Lung microvascular endothelial cell (primary cell): Measurements from ENCODE around the gene WDR62. TPM values are rescaled to one million over a fixed set of nuclear protein-coding genes. Genes with fewer than 3 reads are reported as not detected.

Experiments used
- DNase-seq, 2 donors: peaks; one replicate each; pipeline versions ENCODE4 v3.0.0 to v3.0.0-alpha.2; 2010; ENCODE audit warnings: low read depth in 2 of 2
- total RNA-seq: library from RNA; depleted of rRNA; stranded (reverse); fragments of >200 nt; gene quantifications from 2 replicates; pipeline ENCODE4 v1.2.1, GENCODE V29; 2014

WDR62 gene
- total RNA-seq, 1 donor from 2014 or later, result 1.2 TPM

DNA sequence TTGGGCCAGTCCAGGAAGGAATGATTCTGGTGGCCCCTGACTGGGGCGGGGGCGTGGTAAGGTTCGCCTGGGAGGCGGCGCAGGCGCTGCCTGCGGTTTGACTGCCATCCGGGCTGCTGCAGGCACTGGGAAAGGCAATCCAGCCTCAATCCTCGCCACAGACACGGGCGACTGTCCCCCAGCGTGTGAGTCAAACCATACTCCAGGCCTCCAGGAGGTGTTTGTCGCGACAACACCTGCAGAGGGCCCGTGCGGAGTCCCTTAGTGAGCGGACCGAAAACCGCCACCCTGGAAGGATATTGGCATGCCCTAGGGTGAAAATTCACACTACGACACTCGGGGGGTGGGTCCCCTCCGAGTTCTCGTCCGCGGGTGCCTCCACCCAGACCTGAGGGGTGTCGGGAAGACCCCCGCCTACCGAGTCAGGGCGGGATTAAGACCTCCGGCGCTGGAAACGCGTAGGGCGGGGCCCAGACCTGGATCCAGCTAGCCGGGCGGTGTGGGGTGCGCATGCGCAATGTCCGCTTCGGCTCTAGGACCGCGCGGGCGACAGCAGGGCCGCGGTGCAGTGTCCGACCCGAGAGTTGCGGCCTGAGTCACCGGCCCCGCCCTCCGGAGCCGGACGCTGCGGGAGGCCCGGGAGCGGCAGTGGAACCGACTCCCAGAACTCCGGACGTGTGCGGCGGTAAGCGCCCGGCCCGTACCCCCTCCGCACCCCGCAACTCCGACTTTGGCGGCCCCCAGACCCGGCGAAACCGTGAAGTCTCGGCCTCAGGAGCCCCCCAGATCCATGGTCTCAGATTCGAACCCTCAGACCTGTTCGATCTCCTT lies 85.0 kb downstream of the WDR62 start, which contains the start of gene CAPNS1:
Gene CAPNS1 (plus strand): TSS at position 594 of the 831 bp plus-strand sequence. CDS start 946 bp downstream, outside the sequence.
- peak; percentile 96 to 98 for DNase-seq

DNA sequence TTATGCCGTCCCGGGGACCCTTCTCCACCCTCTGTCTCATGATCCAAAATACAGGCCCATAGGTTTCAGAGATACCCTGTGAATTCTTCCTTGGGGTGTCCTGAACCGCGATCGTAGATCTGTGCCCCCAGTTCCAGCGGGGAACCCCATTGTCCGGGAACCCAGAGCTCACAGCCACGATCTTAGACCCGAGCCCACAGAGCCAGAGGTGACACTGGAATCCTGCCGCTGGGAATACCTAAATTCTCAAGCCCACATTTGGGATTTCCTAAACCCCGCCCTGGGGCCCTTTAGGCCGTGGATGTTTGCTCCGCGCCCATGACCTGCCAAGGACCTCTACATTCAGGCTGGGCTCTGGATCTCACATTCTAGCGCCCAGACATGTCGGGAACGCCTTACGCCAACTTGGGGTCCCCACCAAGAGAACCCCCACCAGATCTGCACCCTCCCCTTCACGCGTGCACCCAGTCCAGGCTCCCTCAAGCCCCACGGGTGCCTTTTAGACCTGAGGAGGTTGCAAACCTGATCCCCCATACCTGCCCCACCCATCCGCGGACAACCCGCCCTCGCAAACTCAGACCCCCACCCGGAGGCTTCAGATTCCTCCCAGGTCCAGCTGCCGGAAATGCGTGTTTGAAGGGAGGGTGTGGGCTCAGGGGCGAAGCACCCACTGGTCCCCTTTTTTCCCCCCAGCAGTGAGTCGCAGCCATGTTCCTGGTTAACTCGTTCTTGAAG lies 85.8 kb downstream of the WDR62 start:
- peak; percentile 35 to 73 for DNase-seq

DNA sequence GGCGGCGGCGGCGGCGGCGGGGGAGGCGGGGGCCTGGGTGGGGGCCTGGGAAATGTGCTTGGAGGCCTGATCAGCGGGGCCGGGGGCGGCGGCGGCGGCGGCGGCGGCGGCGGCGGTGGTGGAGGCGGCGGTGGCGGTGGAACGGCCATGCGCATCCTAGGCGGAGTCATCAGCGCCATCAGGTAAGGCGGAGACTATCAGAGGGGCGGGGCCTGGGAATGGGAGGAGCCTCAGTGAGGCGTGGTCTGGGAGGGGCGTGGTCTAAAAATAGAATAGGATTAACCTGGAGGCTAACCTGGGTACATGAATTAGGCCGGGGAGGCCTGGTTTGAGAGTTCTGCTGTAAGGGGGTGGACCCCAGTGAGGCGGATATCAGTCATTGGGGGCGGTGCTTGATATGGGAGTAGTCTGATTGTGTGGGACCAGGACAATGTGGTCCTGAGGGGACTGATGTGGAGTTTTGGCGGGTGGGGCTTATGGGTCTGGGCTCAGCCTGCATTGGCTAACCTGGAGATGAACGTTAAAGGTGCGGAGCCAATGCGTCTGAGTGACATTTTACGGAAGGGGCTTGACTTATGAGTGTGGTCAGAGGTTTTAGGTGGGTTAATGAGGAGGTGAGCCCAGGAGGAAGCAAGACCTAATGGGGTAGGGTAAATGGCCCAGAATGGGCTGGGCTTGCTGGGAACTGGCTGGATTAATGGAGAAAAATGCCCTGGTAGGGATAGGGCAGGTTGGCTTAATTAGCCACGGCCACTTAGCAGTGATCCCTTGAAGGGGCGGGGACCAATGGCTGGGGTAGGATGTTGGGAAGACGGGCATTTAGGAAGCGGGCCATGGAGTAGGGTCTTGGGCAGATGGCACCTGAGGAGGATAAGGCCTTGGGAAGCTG lies 86.6 kb downstream of the WDR62 start:
- peak; percentile 87 to 92 for DNase-seq

DNA sequence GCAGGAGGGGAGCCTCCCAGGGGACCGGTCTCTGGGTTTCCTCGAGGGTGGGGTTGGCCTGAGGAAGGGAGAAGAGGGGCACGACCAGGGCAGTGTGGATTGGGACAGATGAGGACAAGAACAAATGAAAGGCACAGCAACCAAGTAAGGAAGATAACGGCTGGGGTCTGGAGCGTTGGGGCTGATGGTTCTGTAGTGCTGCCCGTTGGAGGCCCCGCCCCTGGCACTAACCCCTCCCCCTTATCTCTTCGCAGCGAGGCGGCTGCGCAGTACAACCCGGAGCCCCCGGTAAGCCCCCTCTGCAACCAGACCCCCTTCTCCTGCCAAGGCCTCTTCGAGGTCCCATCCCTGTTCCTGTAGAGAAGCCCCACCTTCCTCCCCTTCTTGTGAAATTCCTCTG lies 87.3 kb downstream of the WDR62 start:
- no peak for DNase-seq

GRCh38 chr19:36142496-36142895 lies 87.8 kb downstream of the WDR62 start:
- DNase-seq, result no peak

- DNase-seq, result no peak
Measured at GRCh38 chr19:36144624-36145023, 89.9 kb downstream of the WDR62 start.

DNA sequence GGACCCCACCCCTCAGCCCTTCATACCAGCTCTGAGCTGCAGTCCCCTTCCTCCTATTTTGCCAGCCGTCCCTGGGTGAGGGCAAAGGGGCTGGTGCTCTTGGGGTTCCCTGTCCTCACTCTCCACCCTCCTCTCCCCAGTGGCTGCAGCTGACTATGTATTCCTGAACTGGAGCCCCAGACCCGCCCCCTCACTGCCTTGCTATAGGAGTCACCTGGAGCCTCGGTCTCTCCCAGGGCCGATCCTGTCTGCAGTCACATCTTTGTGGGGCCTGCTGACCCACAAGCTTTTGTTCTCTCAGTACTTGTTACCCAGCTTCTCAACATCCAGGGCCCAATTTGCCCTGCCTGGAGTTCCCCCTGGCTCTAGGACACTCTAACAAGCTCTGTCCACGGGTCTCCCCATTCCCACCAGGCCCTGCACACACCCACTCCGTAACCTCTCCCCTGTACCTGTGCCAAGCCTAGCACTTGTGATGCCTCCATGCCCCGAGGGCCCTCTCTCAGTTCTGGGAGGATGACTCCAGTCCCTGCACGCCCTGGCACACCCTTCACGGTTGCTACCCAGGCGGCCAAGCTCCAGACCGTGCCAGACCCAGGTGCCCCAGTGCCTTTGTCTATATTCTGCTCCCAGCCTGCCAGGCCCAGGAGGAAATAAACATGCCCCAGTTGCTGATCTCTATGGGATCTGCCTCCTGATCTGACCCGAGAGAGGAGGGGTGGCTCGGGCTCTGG lies 95.1 kb downstream of the WDR62 start:
- DNase-seq, result no peak

GRCh38 chr19:36150586-36150985 lies 95.9 kb downstream of the WDR62 start:
- no peak for DNase-seq

DNA sequence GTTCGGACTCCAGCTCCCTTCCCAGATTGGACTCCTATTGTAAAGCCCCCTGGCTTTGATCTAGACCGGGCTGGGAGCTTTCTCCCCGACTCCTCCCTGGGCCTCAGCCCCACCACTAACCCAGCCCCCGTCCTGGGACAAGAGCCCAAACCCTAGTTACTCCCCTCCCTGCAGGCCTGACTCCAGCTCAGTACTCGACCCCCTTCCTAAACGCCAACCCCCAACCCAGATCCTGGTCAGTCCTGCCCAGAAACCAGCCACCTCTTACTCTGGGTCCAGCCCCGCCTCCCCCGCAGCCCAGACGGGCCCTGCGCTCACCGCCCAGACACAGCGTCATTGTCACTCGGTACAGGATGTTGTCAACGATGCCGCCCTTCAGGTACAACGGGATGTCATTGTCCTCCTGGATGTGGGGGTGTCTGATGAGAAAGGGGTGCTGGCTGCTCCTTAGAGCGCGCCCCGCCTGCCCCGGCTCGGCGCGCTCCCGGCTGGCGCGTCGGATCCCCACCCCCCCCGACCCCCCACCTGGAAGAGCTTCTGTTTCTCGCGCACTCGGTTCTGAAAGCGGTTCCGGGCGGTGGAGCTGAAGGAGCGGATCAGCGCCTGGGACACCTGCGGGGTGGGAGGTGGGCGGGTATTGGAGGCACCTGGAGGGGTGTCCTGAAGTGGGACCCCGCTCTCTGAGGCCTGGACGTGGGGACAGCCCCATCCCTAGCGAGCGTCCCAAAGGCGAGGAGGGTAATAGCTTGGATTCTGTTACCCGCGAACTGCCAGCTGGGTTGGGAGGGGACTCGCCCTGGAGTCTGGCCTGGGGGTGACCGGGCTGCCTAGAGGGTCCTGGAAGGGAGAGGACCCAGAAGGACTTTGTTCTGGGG lies 96.7 kb downstream of the WDR62 start:
- DNase-seq, result peak; percentile 35 to 67

DNA sequence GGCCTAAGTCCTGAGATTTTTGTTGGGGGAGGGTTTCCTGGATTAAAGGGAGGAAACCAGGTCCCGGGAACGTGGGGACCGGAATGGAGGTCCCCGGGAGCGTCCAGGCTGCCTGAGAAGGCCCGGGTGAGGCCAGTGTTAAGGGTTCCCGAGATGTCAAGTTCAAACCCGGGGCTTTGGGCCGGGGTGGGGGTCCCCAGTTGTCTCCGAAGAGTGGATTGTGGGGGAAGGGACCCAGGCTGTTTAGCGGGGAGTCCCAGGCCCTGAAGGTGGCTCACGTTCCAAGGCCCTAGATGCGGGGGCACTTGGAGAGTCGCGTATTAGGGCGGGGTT lies 97.3 kb downstream of the WDR62 start:
- DNase-seq, result peak in 1 of 2 donors; percentile 15

DNA sequence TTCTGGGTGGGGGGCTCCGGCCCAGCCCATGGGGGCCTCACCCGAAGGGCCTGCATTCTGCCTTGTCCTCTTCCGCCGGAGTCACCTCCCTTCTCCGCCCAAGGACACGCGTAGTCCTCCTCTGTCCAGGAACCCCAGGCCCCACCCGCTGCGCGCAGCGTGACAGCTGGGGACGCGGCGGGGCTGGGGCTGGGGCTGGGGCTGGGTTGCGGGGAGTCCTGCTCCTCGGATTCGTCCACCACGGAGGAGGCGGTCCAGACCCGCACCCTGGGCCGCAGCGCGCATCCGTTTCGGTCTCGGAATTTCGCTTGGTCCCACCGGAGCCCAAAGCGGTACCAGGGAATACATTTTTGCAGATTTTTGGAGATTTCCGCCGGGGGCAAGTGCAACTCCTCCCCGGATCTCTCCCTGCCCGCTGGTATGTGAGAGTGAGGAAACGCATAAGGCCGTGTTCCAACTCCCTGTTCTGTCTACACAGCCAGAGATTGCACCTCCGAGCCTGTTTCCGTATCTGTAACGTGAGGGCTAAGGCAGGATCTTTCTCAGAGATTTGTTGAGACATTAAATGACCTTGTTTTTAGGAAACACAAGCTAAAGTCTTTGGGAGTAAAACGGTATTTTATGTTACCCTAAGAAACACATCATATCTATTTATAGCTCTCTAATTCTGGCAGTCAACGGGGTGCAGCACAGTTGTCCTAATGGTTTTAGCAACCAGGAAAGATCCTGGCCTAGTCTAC lies 97.8 kb downstream of the WDR62 start, which contains the start of gene COX7A1:
Gene COX7A1 (minus strand): TSS at position 96 of the 740 bp plus-strand sequence. CDS start 40 bp downstream, at position 56.
- DNase-seq, result peak; percentile 45 to 58

DNA sequence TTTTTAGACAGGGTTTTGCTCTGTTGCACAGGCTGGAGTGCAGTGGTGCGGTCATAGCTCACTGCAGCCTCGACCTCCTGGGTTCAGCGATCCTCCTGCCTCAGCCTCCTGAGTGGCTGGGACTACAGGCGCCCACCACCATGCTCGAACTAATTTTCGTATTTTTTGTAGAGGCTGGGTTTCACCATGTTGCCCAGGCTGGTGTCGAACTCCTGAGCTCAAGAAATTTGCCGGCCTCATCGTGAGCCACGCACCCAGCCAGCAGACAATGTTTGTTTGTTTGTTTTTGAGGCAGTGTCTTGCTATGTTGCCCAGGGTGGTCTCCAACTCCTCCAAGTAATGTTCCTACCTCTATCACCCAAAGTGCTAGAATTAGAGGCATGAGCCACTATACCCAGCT lies 98.4 kb downstream of the WDR62 start:
- no peak for DNase-seq

Other genes with a start within 250 kb of the WDR62 start
- not detected in 2 replicates for gene PRODH2, start 242.1 kb upstream of the WDR62 start, total RNA-seq
- gene NPHS1, start 202.4 kb upstream of the WDR62 start, total RNA-seq, result not detected in 2 replicates
- gene KIRREL2, start 198.0 kb upstream of the WDR62 start, total RNA-seq, result not detected in 2 replicates
- 1.2 and 2.2 TPM in 2 replicates for gene APLP1, start 186.3 kb upstream of the WDR62 start, total RNA-seq
- 1.3 and 3.8 TPM in 2 replicates for gene NFKBID, start 154.4 kb upstream of the WDR62 start, total RNA-seq
- gene HCST, start 152.4 kb upstream of the WDR62 start, total RNA-seq, result 0.22 and 0.40 TPM in 2 replicates
- not detected in 2 replicates for gene TYROBP, start 146.6 kb upstream of the WDR62 start, total RNA-seq
- gene LRFN3, start 118.5 kb upstream of the WDR62 start, total RNA-seq, result 1.3 and 2.0 TPM in 2 replicates
- gene SDHAF1, start 59.7 kb upstream of the WDR62 start, total RNA-seq, result 8.7 and 10.7 TPM in 2 replicates
- under 0.01 TPM in 1 of 2 replicates, not detected in the other for gene SYNE4, start 46.1 kb upstream of the WDR62 start, total RNA-seq
- 7.3 and 7.8 TPM in 2 replicates for gene ALKBH6, start 40.7 kb upstream of the WDR62 start, total RNA-seq
- 2.6 and 2.8 TPM in 2 replicates for gene CLIP3, start 22.0 kb upstream of the WDR62 start, total RNA-seq
- gene THAP8, start 612 bp upstream of the WDR62 start, total RNA-seq, result 0.87 and 1.8 TPM in 2 replicates
- not detected in 2 replicates for gene OVOL3, start 56.2 kb downstream of the WDR62 start, total RNA-seq
- 123 and 143 TPM in 2 replicates for gene POLR2I, start 60.0 kb downstream of the WDR62 start, total RNA-seq
- gene TBCB, start 60.6 kb downstream of the WDR62 start, total RNA-seq, result 140 and 181 TPM in 2 replicates
- gene CAPNS1, start 85.2 kb downstream of the WDR62 start, total RNA-seq, result 361 and 396 TPM in 2 replicates
- 88.5 and 153 TPM in 2 replicates for gene COX7A1, start 97.5 kb downstream of the WDR62 start, total RNA-seq
- 2.0 and 3.8 TPM in 2 replicates for gene ZNF565, start 159.8 kb downstream of the WDR62 start, total RNA-seq
- gene ZNF146, start 160.2 kb downstream of the WDR62 start, total RNA-seq, result 50.1 and 65.7 TPM in 2 replicates